Smooth muscle cell (in vitro differentiated cells): ENCODE data around the gene NADSYN1. TPM values are rescaled to one million over a fixed set of nuclear protein-coding genes. Genes with fewer than 3 reads are reported as not detected.

ENCODE experiments used
- DNase-seq: peaks from one replicate; lab custom pipeline; 2025; ENCODE audit not compliant: unreplicated experiment; lab: John Stamatoyannopoulos, UW
- H2AFZ ChIP-seq: fragments of 200-600 bp; sonication (generic); 2 replicates; pipeline ENCODE4 v1.6.0; 2016; ENCODE audit warnings: antibody characterized with exemption, low read depth, mild to moderate bottlenecking
- H3F3A ChIP-seq: fragments of 200-600 bp; sonication (generic); 2 replicates; pipeline ENCODE4 v1.6.0; 2017; ENCODE audit warnings: antibody characterized with exemption, low read depth
- H3K27ac ChIP-seq: fragments of 200-600 bp; sonication (generic); 2 replicates; pipeline ENCODE4 v1.5.1; 2016; ENCODE audit warnings: low read depth, mild to moderate bottlenecking
- H3K27me3 ChIP-seq: fragments of 200-600 bp; sonication (generic); 2 replicates; pipeline ENCODE4 v1.6.1; 2016; ENCODE audit warnings: low read depth, mild to moderate bottlenecking
- H3K36me3 ChIP-seq: fragments of 200-600 bp; sonication (generic); 2 replicates; pipeline ENCODE4 v1.5.1; 2016; ENCODE audit warnings: low read depth
- H3K4me1 ChIP-seq: fragments of 200-600 bp; sonication (generic); 2 replicates; pipeline ENCODE4 v1.5.1; 2016; ENCODE audit warnings: low read depth
- H3K4me2 ChIP-seq: fragments of 200-600 bp; sonication (generic); 2 replicates; pipeline ENCODE4 v1.6.0; 2016; ENCODE audit warnings: mild to moderate bottlenecking
- H3K4me3 ChIP-seq: fragments of 200-600 bp; sonication (generic); 2 replicates; pipeline ENCODE4 v1.5.1; 2016; ENCODE audit warnings: mild to moderate bottlenecking
- H3K79me2 ChIP-seq: fragments of 200-600 bp; sonication (generic); 2 replicates; pipeline ENCODE4 v1.6.0; 2016; ENCODE audit warnings: low read depth, mild to moderate bottlenecking
- H3K9ac ChIP-seq: fragments of 200-600 bp; sonication (generic); 2 replicates; pipeline ENCODE4 v1.6.0; 2016; ENCODE audit warnings: low read depth
- H3K9me3 ChIP-seq: fragments of 200-600 bp; sonication (generic); replicated peaks from 2 replicates; pipeline ENCODE4 v1.5.1; 2016; ENCODE audit warnings: low read depth
- H4K20me1 ChIP-seq: fragments of 200-600 bp; sonication (generic); 2 replicates; pipeline ENCODE4 v1.6.0; 2016; ENCODE audit warnings: low read depth
- CTCF ChIP-seq: fragments of 200-600 bp; sonication (generic); IDR thresholded peaks from 2 replicates; pipeline ENCODE4 v1.5.1; 2017; ENCODE audit warnings: borderline replicate concordance, mild to moderate bottlenecking, antibody characterized with exemption; ENCODE audit not compliant: insufficient read depth, poor library complexity, severe bottlenecking
- WGBS: methylation state at CpG from one replicate; pipeline ENCODE4 v1.1.7; 2016; ENCODE audit warnings: low lambda C conversion rate; 5-methylcytosine and 5-hydroxymethylcytosine counted together
- polyA plus RNA-seq: library from polyadenylated mRNA; unstranded; fragments of >200 nt; fragmentation: Nextera tagmentation; extraction: Ambion mirVana; gene quantifications from 2 replicates; pipeline ENCODE4 v1.2.1, GENCODE V29; 2016
- total RNA-seq: library from RNA; depleted of rRNA; stranded (reverse); fragments of >200 nt; gene quantifications from 2 replicates; pipeline ENCODE4 v1.2.3, GENCODE V29; 2014

Gene NADSYN1
- total and polyA plus RNA-seq, 2 experiments from 2014 or later = 30.2 to 33.8 TPM

GRCh38 chr11:71507102-71507501 lies 54.1 kb downstream of the NADSYN1 start:
- Histone ChIP-seq H3K9me3 (peaks cover 14% of the 10 kb centered on the region), H3K9ac (no peak overlapping the region), H4K20me1 (no peaks in the 10 kb centered on the region), H3K27me3 (no peaks in the 10 kb centered on the region), H3K4me3 (no peak overlapping the region), H3F3A (no peaks in the 10 kb centered on the region), H3K36me3 (no peaks in the 10 kb centered on the region), H3K27ac (no peak overlapping the region), H3K79me2 (no peaks in the 10 kb centered on the region), H2AFZ (no peak overlapping the region), H3K4me2 (no peak overlapping the region), H3K4me1 (no peaks in the 10 kb centered on the region)
- no peak for TF ChIP-seq CTCF
- WGBS = 95% methylated on average over 5 of the region's 5 CpGs
- no peak for DNase-seq

GRCh38 chr11:71518506-71519471 lies 65.8 kb downstream of the NADSYN1 start:
- Histone ChIP-seq H2AFZ (no peak overlapping the region), H3K4me3 (no peak overlapping the region), H4K20me1 (no peaks in the 10 kb centered on the region), H3K9me3 (no peaks in the 10 kb centered on the region), H3K4me2 (no peak overlapping the region), H3K27ac (no peak overlapping the region), H3K27me3 (no peaks in the 10 kb centered on the region), H3K4me1 (no peaks in the 10 kb centered on the region), H3F3A (no peaks in the 10 kb centered on the region), H3K9ac (no peak overlapping the region), H3K79me2 (no peaks in the 10 kb centered on the region), H3K36me3 (no peaks in the 10 kb centered on the region)
- TF ChIP-seq CTCF = no peak
- 96% methylated on average over 48 of the region's 55 CpGs for WGBS
- no peak for DNase-seq

- 37% methylated on average over 10 of the region's 10 CpGs for WGBS
- no peak for DNase-seq
- H2AFZ ChIP-seq = no peak overlapping the region
Measured at GRCh38 chr11:71519546-71519945, 66.5 kb downstream of the NADSYN1 start.

More at GRCh38 chr11:71519546-71519945, 66.5 kb downstream of the NADSYN1 start:
- no peak overlapping the region for H3K27ac ChIP-seq
- H3K27me3 ChIP-seq = no peaks in the 10 kb centered on the region
- H3K36me3 ChIP-seq = no peaks in the 10 kb centered on the region
- no peaks in the 10 kb centered on the region for H3K9me3 ChIP-seq
- H3K79me2 ChIP-seq = no peaks in the 10 kb centered on the region
- H3K9ac ChIP-seq = no peak overlapping the region
- H4K20me1 ChIP-seq = no peaks in the 10 kb centered on the region
- no peaks in the 10 kb centered on the region for H3F3A ChIP-seq
- H3K4me2 ChIP-seq = no peak overlapping the region
- no peaks in the 10 kb centered on the region for H3K4me1 ChIP-seq
- no peak overlapping the region for H3K4me3 ChIP-seq
- TF ChIP-seq CTCF = no peak
